ENCODE measurements around the gene BANF1.
"Not testable (repeated sequence)": the region's sequence is repeated elsewhere in the genome, so short reads cannot be mapped to it uniquely, and the experiment has no call there.

The BANF1 gene

DNA sequence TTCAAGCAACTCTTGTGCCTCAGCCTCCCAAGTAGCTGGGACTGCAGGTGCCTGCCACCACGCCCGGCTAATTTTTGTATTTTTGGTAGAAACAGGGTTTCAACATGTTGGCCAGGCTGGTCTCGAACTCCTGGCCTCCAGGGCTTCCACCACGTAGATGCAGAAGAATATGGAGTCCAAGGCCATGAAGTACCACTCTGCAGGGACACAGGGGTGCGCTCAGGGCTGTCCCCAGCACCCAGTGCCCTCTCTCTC, 20.8 kb downstream of the BANF1 start:
- H3K36me3 ChIP-seq (ENCODE audit: insufficient read depth, low read length); H3K27ac ChIP-seq (ENCODE audit: low read depth, low read length); H3K9ac ChIP-seq (ENCODE audit: low read length); H3K4me3 ChIP-seq (ENCODE audit: low read depth in 1 of 2, low read length in 2 of 2); H3K27me3 ChIP-seq (ENCODE audit: control insufficient read depth in 1 of 2, insufficient read depth in 2 of 2, low read length in 2 of 2); H3K9me3 ChIP-seq (ENCODE audit: low read length); H3K4me1 ChIP-seq (ENCODE audit: insufficient read depth, low read length): not testable (repeated sequence)

DNA sequence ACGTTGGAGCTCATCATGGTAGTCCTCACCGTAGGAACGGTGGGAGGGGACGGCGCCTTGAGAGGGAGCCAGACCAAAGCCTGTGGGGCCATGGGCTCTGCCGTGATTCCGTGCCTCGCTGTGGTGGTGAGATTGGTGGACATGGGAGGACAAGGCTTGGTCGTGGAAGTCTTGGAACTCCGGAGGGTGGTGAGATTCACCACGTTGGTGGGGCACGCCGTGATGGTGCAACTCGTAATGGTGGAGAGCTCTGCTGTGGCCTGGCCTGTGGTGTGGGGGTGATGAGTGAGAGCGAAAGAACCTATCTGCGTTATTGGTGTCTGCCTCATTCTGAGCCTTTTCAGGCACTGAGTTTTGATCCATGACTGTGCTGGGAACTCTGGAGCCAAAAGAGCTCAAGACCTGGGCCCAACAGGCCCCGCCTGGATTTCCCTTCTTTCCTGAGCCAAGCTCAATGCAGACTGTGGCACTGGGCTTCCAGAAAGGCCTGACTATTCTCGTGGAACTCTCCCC, 23.8 kb downstream of the BANF1 start, which contains the start of gene CATSPER1:
Gene CATSPER1, minus strand, starts transcription at position 463 of the 513 bp plus-strand sequence. Its CDS starts 100 bp downstream, at position 363.
- H3K9me3 ChIP-seq (ENCODE audit: low read length): no peaks in the 10 kb centered on the region
- H3K27ac ChIP-seq (ENCODE audit: low read depth, low read length): no peak within 1 kb of the TSS
- H3K27me3 ChIP-seq (ENCODE audit: control insufficient read depth in 1 of 2, insufficient read depth in 2 of 2, low read length in 2 of 2): peaks cover 0 to 10% of the 10 kb centered on the region in 2 donors
- no peaks in the 10 kb centered on the region for H3K36me3 ChIP-seq (ENCODE audit: insufficient read depth, low read length)
- H3K4me1 ChIP-seq (ENCODE audit: insufficient read depth, low read length): no peaks in the 10 kb centered on the region
- H3K9ac ChIP-seq (ENCODE audit: low read length): no peak within 1 kb of the TSS
- H3K4me3 ChIP-seq (ENCODE audit: low read depth in 1 of 2, low read length in 2 of 2): no peak within 1 kb of the TSS

DNA sequence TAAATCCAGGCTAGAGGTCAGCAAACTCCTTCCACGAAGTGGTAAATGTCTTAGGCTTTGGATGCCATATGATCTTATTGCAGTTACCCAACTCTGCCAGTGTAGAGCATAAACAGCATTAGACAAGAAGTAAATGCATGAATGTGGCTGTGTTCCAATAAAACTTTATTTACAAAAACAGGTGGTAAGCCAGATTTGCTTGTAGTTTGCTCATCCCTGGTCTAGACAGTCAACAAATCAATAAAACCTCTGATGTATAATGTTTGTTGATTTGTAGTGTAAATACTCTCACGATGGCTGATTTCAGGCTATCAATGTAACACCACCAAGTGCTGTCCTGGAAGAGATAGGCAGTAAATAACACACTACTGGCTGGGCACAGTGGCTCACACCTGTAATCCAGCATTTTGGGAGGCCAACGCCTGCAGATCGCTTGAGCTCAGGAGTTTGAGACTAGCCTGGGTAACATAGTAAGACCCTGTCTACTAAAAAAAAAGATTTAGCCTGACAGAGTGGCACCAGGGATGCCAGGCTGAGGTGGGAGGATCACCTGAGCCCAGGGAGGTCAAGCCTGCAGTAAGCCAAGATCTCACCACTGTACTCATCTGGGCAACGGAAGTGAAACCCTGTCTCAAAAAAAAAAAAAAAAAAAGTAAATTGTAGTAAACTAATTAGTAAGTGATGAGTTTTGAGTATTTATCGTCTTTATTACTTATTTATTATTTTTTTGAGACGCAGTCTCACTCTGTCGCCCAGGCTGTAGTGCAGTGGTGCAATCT, 30.8 kb downstream of the BANF1 start:
- Histone ChIP-seq H3K27ac (ENCODE audit: low read depth, low read length) (no peak overlapping the region), H3K36me3 (ENCODE audit: insufficient read depth, low read length) (no peaks in the 10 kb centered on the region), H3K4me1 (ENCODE audit: insufficient read depth, low read length) (no peaks in the 10 kb centered on the region), H3K9ac (ENCODE audit: low read length) (no peak overlapping the region), H3K4me3 (ENCODE audit: low read depth in 1 of 2, low read length in 2 of 2) (no peak overlapping the region), H3K9me3 (ENCODE audit: low read length) (no peaks in the 10 kb centered on the region), H3K27me3 (ENCODE audit: control insufficient read depth in 1 of 2, insufficient read depth in 2 of 2, low read length in 2 of 2) (no peaks in the 10 kb centered on the region)

DNA sequence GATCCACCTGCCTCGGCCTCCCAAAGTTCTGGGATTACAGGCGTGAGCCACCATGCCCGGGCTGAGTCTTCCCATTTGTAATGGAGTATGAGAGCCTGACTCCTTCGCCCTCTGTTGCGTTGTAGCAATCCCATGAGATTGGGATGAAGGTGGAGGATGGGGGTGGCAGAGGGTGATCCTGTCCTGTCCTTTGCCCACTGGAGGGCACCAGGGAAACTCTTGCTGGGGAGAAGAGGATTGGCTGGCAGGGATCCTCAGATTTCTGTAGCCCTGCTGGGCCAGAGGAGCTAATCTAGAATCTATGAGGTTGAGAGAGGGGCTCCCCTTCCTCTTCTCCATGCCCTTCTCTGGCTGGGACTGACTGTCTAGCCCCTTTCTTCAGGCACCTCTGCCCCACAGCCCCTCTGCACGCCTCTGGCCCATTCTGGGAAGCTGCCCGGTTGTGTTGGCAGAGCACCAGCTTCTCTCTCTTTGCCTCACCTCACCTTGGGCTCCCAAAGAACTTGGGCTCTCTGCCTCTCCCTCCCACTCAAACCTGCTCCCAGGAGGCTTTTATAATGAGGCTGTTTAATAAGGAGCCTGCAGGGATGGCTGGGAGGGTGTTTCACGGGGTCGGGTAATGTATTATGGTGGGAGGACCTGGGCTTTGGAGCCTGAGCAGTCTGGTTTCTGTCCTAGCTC, 33.5 kb downstream of the BANF1 start:
- H3K9ac ChIP-seq (ENCODE audit: low read length): no peak overlapping the region
- H3K27ac ChIP-seq (ENCODE audit: low read depth, low read length): no peak overlapping the region
- H3K4me3 ChIP-seq (ENCODE audit: low read depth in 1 of 2, low read length in 2 of 2): no peak overlapping the region
- no peaks in the 10 kb centered on the region for H3K9me3 ChIP-seq (ENCODE audit: low read length)
- no peaks in the 10 kb centered on the region for H3K36me3 ChIP-seq (ENCODE audit: insufficient read depth, low read length)
- H3K27me3 ChIP-seq (ENCODE audit: control insufficient read depth in 1 of 2, insufficient read depth in 2 of 2, low read length in 2 of 2): no peaks in the 10 kb centered on the region
- no peaks in the 10 kb centered on the region for H3K4me1 ChIP-seq (ENCODE audit: insufficient read depth, low read length)

DNA sequence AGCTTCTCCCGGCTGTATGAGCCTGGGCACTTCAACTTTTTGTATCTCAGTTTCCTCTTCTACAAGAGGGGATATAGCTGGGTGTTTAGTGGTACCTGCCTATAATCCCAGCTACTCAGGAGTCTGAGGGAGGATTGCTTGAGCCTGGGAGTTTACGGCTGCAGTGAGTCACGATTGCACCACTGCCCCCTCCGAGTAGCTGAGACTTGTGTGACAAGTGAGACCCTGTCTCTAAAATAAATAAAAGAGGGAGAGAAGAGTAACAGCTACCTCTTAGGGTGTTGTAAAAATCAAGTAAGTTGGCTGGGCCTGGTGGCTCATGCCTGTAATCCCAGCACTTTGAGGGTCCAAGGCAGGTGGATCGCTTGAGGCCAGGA, 34.0 kb downstream of the BANF1 start:
- Histone ChIP-seq H3K36me3 (ENCODE audit: insufficient read depth, low read length) (no peaks in the 10 kb centered on the region), H3K4me3 (ENCODE audit: low read depth in 1 of 2, low read length in 2 of 2) (no peak overlapping the region), H3K9me3 (ENCODE audit: low read length) (no peaks in the 10 kb centered on the region), H3K9ac (ENCODE audit: low read length) (no peak overlapping the region), H3K27me3 (ENCODE audit: control insufficient read depth in 1 of 2, insufficient read depth in 2 of 2, low read length in 2 of 2) (no peaks in the 10 kb centered on the region), H3K4me1 (ENCODE audit: insufficient read depth, low read length) (no peaks in the 10 kb centered on the region), H3K27ac (ENCODE audit: low read depth, low read length) (no peak overlapping the region)

DNA sequence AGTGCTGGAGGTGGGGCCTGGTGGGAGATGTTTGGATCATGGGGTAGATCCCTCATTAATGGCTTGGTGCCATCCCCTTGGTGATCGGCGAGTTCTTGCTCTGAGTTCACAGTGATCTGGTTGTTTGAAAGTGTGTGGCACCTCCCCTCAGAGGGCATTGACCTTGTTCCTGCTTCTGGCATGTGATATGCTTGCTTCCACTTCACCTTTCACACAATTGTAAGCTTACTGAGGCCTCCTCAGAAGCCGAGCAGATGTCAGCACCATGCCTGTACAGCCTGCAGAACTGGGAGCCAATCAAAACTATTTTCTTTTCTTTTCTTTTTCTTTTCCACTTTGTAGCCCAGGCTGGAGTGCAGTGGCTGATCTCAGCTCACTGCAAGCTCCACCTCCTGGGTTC, 35.0 kb downstream of the BANF1 start:
- H3K27ac ChIP-seq (ENCODE audit: low read depth, low read length): no peak overlapping the region
- H3K36me3 ChIP-seq (ENCODE audit: insufficient read depth, low read length): no peaks in the 10 kb centered on the region

DNA sequence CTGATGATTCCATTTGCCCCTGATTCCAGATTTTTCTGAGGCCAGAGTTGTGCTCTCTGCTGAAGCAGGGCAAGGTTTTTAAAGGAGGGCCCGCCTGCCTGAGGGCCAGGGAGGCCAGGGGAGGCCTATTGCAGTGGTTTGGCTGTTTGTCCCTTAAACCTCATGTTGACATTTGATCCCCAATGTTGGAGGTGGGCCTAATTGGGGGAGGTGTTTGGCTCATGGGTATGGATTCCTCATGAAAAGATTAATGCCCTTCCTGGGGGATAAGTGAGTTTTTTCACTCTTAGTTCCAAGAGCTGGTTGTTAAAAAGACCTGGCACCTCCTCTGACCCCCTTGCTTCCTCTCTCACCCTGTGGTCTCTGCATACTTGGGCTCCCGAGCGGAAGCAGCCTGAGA, 37.5 kb downstream of the BANF1 start:
- Histone ChIP-seq H3K9ac (ENCODE audit: low read length) (no peak overlapping the region), H3K4me1 (ENCODE audit: insufficient read depth, low read length) (no peaks in the 10 kb centered on the region), H3K36me3 (ENCODE audit: insufficient read depth, low read length) (no peaks in the 10 kb centered on the region), H3K27ac (ENCODE audit: low read depth, low read length) (no peak overlapping the region), H3K27me3 (ENCODE audit: control insufficient read depth in 1 of 2, insufficient read depth in 2 of 2, low read length in 2 of 2) (no peaks in the 10 kb centered on the region), H3K4me3 (ENCODE audit: low read depth in 1 of 2, low read length in 2 of 2) (no peak overlapping the region), H3K9me3 (ENCODE audit: low read length) (no peaks in the 10 kb centered on the region)

More for the DNA sequence above, 35.0 kb downstream of the BANF1 start:
- H3K27me3 ChIP-seq (ENCODE audit: control insufficient read depth in 1 of 2, insufficient read depth in 2 of 2, low read length in 2 of 2): no peaks in the 10 kb centered on the region
- no peaks in the 10 kb centered on the region for H3K4me1 ChIP-seq (ENCODE audit: insufficient read depth, low read length)
- H3K4me3 ChIP-seq (ENCODE audit: low read depth in 1 of 2, low read length in 2 of 2): no peak overlapping the region
- H3K9me3 ChIP-seq (ENCODE audit: low read length): no peaks in the 10 kb centered on the region
- no peak overlapping the region for H3K9ac ChIP-seq (ENCODE audit: low read length)

DNA sequence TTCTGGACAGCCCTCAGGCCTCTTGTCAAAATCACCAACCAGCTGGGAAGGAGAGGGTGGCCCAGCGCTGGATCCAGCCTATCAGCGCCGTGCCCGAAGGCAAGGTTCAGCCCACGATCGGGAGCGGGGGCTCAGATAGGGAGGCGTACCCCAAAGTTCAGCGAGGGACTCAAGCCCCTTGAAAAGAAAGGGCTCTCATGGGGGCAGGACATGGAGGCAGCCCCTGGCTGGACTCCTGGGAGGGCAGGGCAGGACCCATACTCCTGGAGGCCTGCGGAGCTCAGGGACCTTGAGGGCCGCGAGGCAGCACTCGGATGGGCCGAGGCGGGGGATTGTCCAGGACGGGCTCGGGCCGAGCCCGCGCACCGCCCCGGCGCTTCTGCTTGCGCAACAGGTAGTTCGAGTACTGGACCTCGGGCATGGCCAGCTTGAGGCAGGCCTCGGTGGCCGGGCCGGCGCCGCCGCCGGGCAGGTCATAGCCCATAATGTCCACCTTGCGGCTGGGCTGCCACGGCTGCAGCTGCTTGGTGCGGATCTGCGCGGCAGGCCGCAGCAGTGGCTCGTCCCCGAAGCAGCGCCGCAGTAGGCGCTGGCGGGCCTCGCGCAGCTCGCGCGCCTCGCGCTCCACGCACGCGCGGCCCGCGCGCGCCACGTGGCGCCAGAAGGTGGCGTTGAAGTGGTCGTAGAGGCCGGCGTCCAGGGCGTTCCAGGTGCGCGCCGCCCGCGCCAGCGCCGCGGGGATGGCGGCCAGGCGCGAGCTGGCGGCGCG, 40.1 kb downstream of the BANF1 start:
- H3K27ac ChIP-seq (ENCODE audit: low read depth, low read length): no peak overlapping the region

DNA sequence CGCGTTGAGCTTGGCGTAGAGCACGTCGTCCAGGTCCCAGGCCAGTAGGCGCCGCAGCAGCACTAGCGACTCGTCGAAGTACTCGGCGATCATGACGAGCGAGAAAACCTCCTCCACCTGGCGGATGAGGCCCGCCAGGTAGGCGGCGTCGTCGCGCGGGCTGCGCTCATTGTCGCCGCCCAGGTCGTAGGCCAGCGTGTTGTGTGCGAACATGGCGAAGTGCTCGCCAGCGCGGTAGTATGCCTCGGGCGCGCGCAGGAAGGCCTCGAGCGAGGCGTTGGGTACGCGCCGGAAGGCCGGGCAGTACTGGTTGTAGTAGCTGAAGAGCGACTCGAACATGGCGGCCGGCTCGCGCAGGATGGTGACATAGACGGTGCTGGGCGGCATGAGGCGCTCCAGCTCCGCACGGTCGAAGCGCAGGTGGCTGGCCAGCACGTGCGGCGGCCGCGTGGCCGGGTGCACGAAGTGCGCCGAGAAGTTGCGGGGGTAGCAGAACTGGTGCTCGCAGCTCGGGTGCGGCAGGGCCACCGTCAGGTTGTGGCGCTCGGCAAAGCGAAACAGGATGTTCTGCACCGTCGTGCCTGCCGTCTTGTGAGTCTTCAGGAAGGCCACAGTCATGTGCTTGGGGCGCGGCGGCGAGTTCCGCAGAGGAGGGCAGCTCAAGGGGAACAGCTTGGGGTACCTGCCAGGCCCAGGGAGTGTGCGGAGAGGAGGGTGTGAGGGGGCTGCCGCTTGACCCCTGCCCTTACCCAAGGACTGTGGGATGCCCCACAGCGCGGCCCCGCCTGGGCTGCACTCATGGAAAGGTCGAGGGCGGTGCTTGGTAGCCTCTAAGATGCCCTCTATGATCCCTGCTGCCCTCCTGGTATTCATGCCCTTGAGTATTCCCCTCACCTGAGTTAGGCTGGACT, 40.9 kb downstream of the BANF1 start:
- Histone ChIP-seq H3K27me3 (ENCODE audit: control insufficient read depth in 1 of 2, insufficient read depth in 2 of 2, low read length in 2 of 2) (peaks cover 7 to 14% of the 10 kb centered on the region in 2 donors), H3K9me3 (ENCODE audit: low read length) (no peaks in the 10 kb centered on the region), H3K9ac (ENCODE audit: low read length) (no peak overlapping the region), H3K36me3 (ENCODE audit: insufficient read depth, low read length) (no peaks in the 10 kb centered on the region), H3K4me1 (ENCODE audit: insufficient read depth, low read length) (no peaks in the 10 kb centered on the region), H3K4me3 (ENCODE audit: low read depth in 1 of 2, low read length in 2 of 2) (no peak overlapping the region), H3K27ac (ENCODE audit: low read depth, low read length) (no peak overlapping the region)

More for the DNA sequence above, 40.1 kb downstream of the BANF1 start:
- H3K27me3 ChIP-seq (ENCODE audit: control insufficient read depth in 1 of 2, insufficient read depth in 2 of 2, low read length in 2 of 2): peaks cover 0 to 6% of the 10 kb centered on the region in 2 donors
- no peak overlapping the region for H3K9ac ChIP-seq (ENCODE audit: low read length)
- no peaks in the 10 kb centered on the region for H3K9me3 ChIP-seq (ENCODE audit: low read length)
- no peak overlapping the region for H3K4me3 ChIP-seq (ENCODE audit: low read depth in 1 of 2, low read length in 2 of 2)
- no peaks in the 10 kb centered on the region for H3K36me3 ChIP-seq (ENCODE audit: insufficient read depth, low read length)
- no peaks in the 10 kb centered on the region for H3K4me1 ChIP-seq (ENCODE audit: insufficient read depth, low read length)

DNA sequence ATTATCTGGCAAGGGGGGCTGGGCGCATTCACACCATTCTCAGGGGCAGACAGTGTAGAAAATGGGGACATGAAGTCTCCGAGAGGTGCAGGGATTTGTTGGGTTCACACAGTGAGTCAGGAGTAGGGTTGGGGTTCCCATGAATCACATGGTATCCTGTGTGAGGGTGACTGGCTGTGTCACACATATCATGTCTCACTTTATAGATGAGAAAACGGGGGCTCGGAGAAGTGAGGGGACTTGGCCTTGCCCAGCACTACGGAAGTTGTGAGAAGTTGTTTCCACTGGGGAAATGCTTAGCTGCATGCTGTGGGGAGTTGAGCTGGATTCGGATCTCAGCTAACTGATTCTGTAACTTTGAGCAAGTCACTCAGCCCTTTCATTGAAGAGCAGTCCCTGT, 42.5 kb downstream of the BANF1 start:
- H3K4me1 ChIP-seq (ENCODE audit: insufficient read depth, low read length): no peaks in the 10 kb centered on the region
- no peak overlapping the region for H3K9ac ChIP-seq (ENCODE audit: low read length)
- peaks cover 7 to 22% of the 10 kb centered on the region in 2 donors for H3K27me3 ChIP-seq (ENCODE audit: control insufficient read depth in 1 of 2, insufficient read depth in 2 of 2, low read length in 2 of 2)
- H3K36me3 ChIP-seq (ENCODE audit: insufficient read depth, low read length): no peaks in the 10 kb centered on the region
- no peaks in the 10 kb centered on the region for H3K9me3 ChIP-seq (ENCODE audit: low read length)
- H3K27ac ChIP-seq (ENCODE audit: low read depth, low read length): no peak overlapping the region
- no peak overlapping the region for H3K4me3 ChIP-seq (ENCODE audit: low read depth in 1 of 2, low read length in 2 of 2)
